ENCODE data around the gene PGBD5. TPM values are rescaled to one million over a fixed set of nuclear protein-coding genes. Genes with fewer than 3 reads are reported as not detected.

Gene PGBD5
- total and polyA plus RNA-seq, 2 experiments from 2014 or later, result 0.40 to 1.2 TPM

- H3K9me3 ChIP-seq (ENCODE audit: low read depth), result no peaks in the 10 kb centered on the region
- no peak overlapping the region for H3K4me3 ChIP-seq
- no peak for TF ChIP-seq CTCF (IDR thresholded peaks at IDR 0.05; ENCODE audit: low read depth, low read length)
- no peak for DNase-seq (ENCODE audit: low read depth in 1 of 2, low spot score in 1 of 2)
- H3K4me1 ChIP-seq (ENCODE audit: low read depth), result no peaks in the 10 kb centered on the region
- no peaks in the 10 kb centered on the region for H3K36me3 ChIP-seq
- no peak overlapping the region for H3K27ac ChIP-seq
- H3K27me3 ChIP-seq, result no peaks in the 10 kb centered on the region
These were observed 32.0 kb downstream of the PGBD5 start for GRCh38 chr1:230394134-230394533.

GRCh38 chr1:230393722-230394121, 32.4 kb downstream of the PGBD5 start:
- no peaks in the 10 kb centered on the region for H3K36me3 ChIP-seq
- H3K27me3 ChIP-seq, result no peaks in the 10 kb centered on the region
- no peak for TF ChIP-seq CTCF (IDR thresholded peaks at IDR 0.05; ENCODE audit: low read depth, low read length)
- no peak for DNase-seq (ENCODE audit: low read depth in 1 of 2, low spot score in 1 of 2)
- no peak overlapping the region for H3K27ac ChIP-seq
- no peaks in the 10 kb centered on the region for H3K9me3 ChIP-seq (ENCODE audit: low read depth)
- H3K4me3 ChIP-seq, result no peak overlapping the region
- no peaks in the 10 kb centered on the region for H3K4me1 ChIP-seq (ENCODE audit: low read depth)

- no peaks in the 10 kb centered on the region for H3K4me1 ChIP-seq (ENCODE audit: low read depth)
- no peaks in the 10 kb centered on the region for H3K9me3 ChIP-seq (ENCODE audit: low read depth)
- H3K27me3 ChIP-seq, result no peaks in the 10 kb centered on the region
- H3K4me3 ChIP-seq, result no peak overlapping the region
- no peak for TF ChIP-seq CTCF (IDR thresholded peaks at IDR 0.05; ENCODE audit: low read depth, low read length)
- no peak overlapping the region for H3K27ac ChIP-seq
- DNase-seq (ENCODE audit: low read depth in 1 of 2, low spot score in 1 of 2), result no peak
- no peaks in the 10 kb centered on the region for H3K36me3 ChIP-seq
These were observed 33.1 kb downstream of the PGBD5 start for GRCh38 chr1:230392920-230393521.

GRCh38 chr1:230392536-230392909, 33.6 kb downstream of the PGBD5 start:
- no peaks in the 10 kb centered on the region for H3K27me3 ChIP-seq
- no peak overlapping the region for H3K27ac ChIP-seq
- DNase-seq (ENCODE audit: low read depth in 1 of 2, low spot score in 1 of 2), result no peak

GRCh38 chr1:230391776-230392535, 34.2 kb downstream of the PGBD5 start:
- Histone ChIP-seq H3K4me3 (no peak overlapping the region), H3K4me1 (ENCODE audit: low read depth) (no peaks in the 10 kb centered on the region), H3K36me3 (no peaks in the 10 kb centered on the region), H3K27ac (no peak overlapping the region), H3K9me3 (ENCODE audit: low read depth) (no peaks in the 10 kb centered on the region), H3K27me3 (no peaks in the 10 kb centered on the region)
- TF ChIP-seq CTCF (IDR thresholded peaks at IDR 0.05; ENCODE audit: low read depth, low read length), result no peak
- DNase-seq (ENCODE audit: low read depth in 1 of 2, low spot score in 1 of 2), result no peak

More at GRCh38 chr1:230392536-230392909, 33.6 kb downstream of the PGBD5 start:
- H3K9me3 ChIP-seq (ENCODE audit: low read depth), result no peaks in the 10 kb centered on the region
- TF ChIP-seq CTCF (IDR thresholded peaks at IDR 0.05; ENCODE audit: low read depth, low read length), result no peak
- no peaks in the 10 kb centered on the region for H3K36me3 ChIP-seq
- no peak overlapping the region for H3K4me3 ChIP-seq
- H3K4me1 ChIP-seq (ENCODE audit: low read depth), result no peaks in the 10 kb centered on the region
